A549 (cell line): ENCODE data around the gene STAG3.

ENCODE experiments used
- CHD2 ChIP-seq: fragments of 150-350 bp; IDR thresholded peaks from 2 replicates; pipeline ENCODE4 v1.6.1; 2014; ENCODE audit warnings: low read length; ENCODE audit not compliant: partially characterized antibody
- EHMT2 ChIP-seq: fragments of 200-600 bp; sonication (generic); IDR thresholded peaks from 2 replicates; pipeline ENCODE4 v1.6.1; 2016; ENCODE audit warnings: antibody characterized with exemption, low read depth, mild to moderate bottlenecking, moderate library complexity
- MAX ChIP-seq: IDR thresholded peaks from 2 replicates; pipeline ENCODE4 v1.6.1; 2012
- MYC ChIP-seq: IDR thresholded peaks from 2 replicates; pipeline ENCODE4 v1.6.1; 2012; ENCODE audit warnings: mild to moderate bottlenecking, inconsistent platforms, low read length, improper control_type of control experiment, borderline replicate concordance
- RAD21 ChIP-seq, 2 experiments: fragments of >200 bp in 1 of 2; sonication (Bioruptor Twin) in 1 of 2; formaldehyde crosslinking in 1 of 2; IDR thresholded peaks in 1 of 2; conservative IDR thresholded peaks in 1 of 2; 2 replicates in 1 of 2; 3 replicates in 1 of 2; pipeline ENCODE4 v1.6.1; 2012 to 2018; ENCODE audit warnings: inconsistent platforms in 1 of 2
- REST ChIP-seq: fragments of 200-600 bp; sonication (generic); IDR thresholded peaks from 2 replicates; pipeline ENCODE4 v1.6.1; 2016; ENCODE audit warnings: antibody characterized with exemption, mild to moderate bottlenecking, moderate library complexity
- TF ChIP-seq, protein P1 (sequence below): fragments of >200 bp; sonication (Bioruptor Twin); formaldehyde crosslinking; IDR thresholded peaks from 3 replicates; pipeline ENCODE4 v1.5.1; 2016
- TF ChIP-seq, protein P2 (sequence below): fragments of 250-450 bp; sonication (Bioruptor Pico); IDR thresholded peaks from 2 replicates; pipeline ENCODE4 v1.5.0; 2021; ENCODE audit warnings: mild to moderate bottlenecking, moderate library complexity, borderline replicate concordance

DNA sequence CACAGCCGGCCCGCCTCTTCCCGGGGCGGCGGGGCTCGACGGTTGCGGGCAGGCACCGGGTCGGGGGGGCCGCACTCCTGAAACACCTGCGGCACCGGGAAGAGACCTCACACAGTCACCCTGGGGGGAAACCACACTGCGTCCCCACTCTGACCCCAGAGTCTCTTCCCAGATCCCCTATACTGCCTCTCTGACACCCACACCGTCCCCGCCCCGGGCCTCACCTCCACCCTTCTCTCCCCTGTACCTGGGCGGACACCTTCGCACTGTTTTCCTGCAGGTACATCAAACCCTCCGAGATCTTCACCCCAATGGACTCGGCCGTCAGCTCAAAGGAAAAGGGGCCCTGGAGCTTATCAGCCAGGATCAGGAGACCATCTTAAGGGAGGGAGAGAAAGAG is 5.9 kb upstream of the STAG3 start:
- TF ChIP-seq, protein P1, sequence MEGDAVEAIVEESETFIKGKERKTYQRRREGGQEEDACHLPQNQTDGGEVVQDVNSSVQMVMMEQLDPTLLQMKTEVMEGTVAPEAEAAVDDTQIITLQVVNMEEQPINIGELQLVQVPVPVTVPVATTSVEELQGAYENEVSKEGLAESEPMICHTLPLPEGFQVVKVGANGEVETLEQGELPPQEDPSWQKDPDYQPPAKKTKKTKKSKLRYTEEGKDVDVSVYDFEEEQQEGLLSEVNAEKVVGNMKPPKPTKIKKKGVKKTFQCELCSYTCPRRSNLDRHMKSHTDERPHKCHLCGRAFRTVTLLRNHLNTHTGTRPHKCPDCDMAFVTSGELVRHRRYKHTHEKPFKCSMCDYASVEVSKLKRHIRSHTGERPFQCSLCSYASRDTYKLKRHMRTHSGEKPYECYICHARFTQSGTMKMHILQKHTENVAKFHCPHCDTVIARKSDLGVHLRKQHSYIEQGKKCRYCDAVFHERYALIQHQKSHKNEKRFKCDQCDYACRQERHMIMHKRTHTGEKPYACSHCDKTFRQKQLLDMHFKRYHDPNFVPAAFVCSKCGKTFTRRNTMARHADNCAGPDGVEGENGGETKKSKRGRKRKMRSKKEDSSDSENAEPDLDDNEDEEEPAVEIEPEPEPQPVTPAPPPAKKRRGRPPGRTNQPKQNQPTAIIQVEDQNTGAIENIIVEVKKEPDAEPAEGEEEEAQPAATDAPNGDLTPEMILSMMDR = no peak
- TF ChIP-seq MYC (no peak), MAX (no peak), REST (no peak), EHMT2 (no peak), CHD2 (no peak), RAD21 (conservative IDR thresholded peaks at IDR 0.05 in 1 of 2, IDR thresholded peaks at IDR 0.05 in 1 of 2) (no peak)
- TF ChIP-seq, protein P2, sequence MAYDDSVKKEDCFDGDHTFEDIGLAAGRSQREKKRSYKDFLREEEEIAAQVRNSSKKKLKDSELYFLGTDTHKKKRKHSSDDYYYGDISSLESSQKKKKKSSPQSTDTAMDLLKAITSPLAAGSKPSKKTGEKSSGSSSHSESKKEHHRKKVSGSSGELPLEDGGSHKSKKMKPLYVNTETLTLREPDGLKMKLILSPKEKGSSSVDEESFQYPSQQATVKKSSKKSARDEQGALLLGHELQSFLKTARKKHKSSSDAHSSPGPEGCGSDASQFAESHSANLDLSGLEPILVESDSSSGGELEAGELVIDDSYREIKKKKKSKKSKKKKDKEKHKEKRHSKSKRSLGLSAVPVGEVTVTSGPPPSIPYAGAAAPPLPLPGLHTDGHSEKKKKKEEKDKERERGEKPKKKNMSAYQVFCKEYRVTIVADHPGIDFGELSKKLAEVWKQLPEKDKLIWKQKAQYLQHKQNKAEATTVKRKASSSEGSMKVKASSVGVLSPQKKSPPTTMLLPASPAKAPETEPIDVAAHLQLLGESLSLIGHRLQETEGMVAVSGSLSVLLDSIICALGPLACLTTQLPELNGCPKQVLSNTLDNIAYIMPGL = no peak
